H1 (cell line): ENCODE data around the gene PRG3. TPM values are rescaled to one million over a fixed set of nuclear protein-coding genes. Genes with fewer than 3 reads are reported as not detected.

Source experiments
- HDAC2 ChIP-seq, 2 experiments: fragments of 300-600 bp in 1 of 2; sonication (generic) in 1 of 2; IDR thresholded peaks; 2 replicates each; pipeline ENCODE4 v1.6.1; 2011 to 2012; ENCODE audit warnings: low read depth in 2 of 2, low read length in 2 of 2, mild to moderate bottlenecking in 2 of 2, moderate library complexity in 2 of 2, borderline replicate concordance in 1 of 2, inconsistent platforms in 1 of 2
- KDM1A ChIP-seq: fragments of 200-600, 300-600 bp; sonication (generic); IDR thresholded peaks from 2 replicates; pipeline ENCODE4 v1.7.1; 2016; ENCODE audit warnings: mild to moderate bottlenecking, low read length, borderline replicate concordance
- PHF8 ChIP-seq: fragments of 200-600 bp; sonication (generic); conservative IDR thresholded peaks from 2 replicates; pipeline ENCODE4 v1.7.1; 2012; ENCODE audit warnings: low read depth, mild to moderate bottlenecking, inconsistent platforms, low read length, moderate library complexity
- SIN3A ChIP-seq, 2 experiments: IDR thresholded peaks in 1 of 2; conservative IDR thresholded peaks in 1 of 2; 2 replicates each; pipeline ENCODE4 v1.6.1; 2011 to 2012; ENCODE audit warnings: low read length in 2 of 2, improper control_type of control experiment in 1 of 2, low read depth in 1 of 2, mild to moderate bottlenecking in 1 of 2
- SIRT6 ChIP-seq: IDR thresholded peaks from one replicate; pipeline ENCODE4 v1.7.1; 2012; ENCODE audit warnings: low read length, inconsistent platforms
- SP4 ChIP-seq: IDR thresholded peaks from 2 replicates; pipeline ENCODE4 v1.6.1; 2012; ENCODE audit warnings: low read length, inconsistent platforms
- TAF1 ChIP-seq: IDR thresholded peaks from 2 replicates; pipeline ENCODE4 v1.6.1; 2011; ENCODE audit warnings: mild to moderate bottlenecking, low read depth, low read length
- polyA plus RNA-seq, 7 experiments: library from polyadenylated mRNA; depleted of rRNA in 3 of 7; stranded (reverse) in 5 of 7; unstranded in 2 of 7; fragments of >200 nt in 5 of 7; fragments of 200-250 nt in 2 of 7; gene quantifications; 1 replicate in 5 of 7; 2 replicates in 1 of 7; 4 replicates in 1 of 7; pipeline versions ENCODE4 v1.2.1 to v1.2.3, GENCODE V29; 2011 to 2013; ENCODE audit warnings: missing spikeins in 2 of 7, mixed read lengths in 2 of 7
- total RNA-seq: library from RNA; stranded (reverse); fragmentation: NEBNext Ultra II Directional; extraction: Animal tissue kit (Norgen Biotek cat#: 25700); gene quantifications from 2 replicates; pipeline ENCODE4 v1.2.1, GENCODE V29; 2021
- TF ChIP-seq, protein P1 (sequence below): fragments of 300-600 bp; sonication (generic); IDR thresholded peaks from 2 replicates; pipeline ENCODE4 v1.7.1; 2012; ENCODE audit warnings: low read length, moderate library complexity, mild to moderate bottlenecking, inconsistent platforms; ENCODE audit not compliant: insufficient replicate concordance
- TF ChIP-seq, protein P2 (sequence below): IDR thresholded peaks from 2 replicates; pipeline ENCODE4 v1.6.1; 2012; ENCODE audit warnings: inconsistent platforms

PRG3 gene
- total and polyA plus RNA-seq, 2 of the 8 experiments (the other 6 are each of a cell fraction or from before 2014, with no cell fraction given): not detected

DNA sequence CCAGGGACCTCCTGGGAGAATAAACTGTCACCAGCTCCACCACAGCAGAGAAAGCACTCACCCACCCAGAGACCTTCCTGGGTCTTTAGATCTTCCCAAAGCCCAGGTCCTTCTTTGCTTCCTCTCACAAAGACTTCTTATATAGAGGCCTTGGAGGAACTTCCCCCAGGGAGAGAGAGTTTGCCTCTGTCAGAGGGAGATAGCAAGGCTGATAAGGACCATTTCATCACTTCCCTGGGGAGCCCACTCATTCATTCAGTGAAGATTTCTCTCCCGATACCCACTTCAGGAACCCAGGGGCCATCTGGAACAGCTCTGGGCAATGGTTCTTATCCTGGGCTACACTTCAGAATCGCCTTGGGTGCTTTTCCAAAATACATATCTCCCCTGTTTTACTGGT lies 9.6 kb upstream of the PRG3 start, which contains the start of gene PRG2 (continued):
- TF ChIP-seq, protein P1, sequence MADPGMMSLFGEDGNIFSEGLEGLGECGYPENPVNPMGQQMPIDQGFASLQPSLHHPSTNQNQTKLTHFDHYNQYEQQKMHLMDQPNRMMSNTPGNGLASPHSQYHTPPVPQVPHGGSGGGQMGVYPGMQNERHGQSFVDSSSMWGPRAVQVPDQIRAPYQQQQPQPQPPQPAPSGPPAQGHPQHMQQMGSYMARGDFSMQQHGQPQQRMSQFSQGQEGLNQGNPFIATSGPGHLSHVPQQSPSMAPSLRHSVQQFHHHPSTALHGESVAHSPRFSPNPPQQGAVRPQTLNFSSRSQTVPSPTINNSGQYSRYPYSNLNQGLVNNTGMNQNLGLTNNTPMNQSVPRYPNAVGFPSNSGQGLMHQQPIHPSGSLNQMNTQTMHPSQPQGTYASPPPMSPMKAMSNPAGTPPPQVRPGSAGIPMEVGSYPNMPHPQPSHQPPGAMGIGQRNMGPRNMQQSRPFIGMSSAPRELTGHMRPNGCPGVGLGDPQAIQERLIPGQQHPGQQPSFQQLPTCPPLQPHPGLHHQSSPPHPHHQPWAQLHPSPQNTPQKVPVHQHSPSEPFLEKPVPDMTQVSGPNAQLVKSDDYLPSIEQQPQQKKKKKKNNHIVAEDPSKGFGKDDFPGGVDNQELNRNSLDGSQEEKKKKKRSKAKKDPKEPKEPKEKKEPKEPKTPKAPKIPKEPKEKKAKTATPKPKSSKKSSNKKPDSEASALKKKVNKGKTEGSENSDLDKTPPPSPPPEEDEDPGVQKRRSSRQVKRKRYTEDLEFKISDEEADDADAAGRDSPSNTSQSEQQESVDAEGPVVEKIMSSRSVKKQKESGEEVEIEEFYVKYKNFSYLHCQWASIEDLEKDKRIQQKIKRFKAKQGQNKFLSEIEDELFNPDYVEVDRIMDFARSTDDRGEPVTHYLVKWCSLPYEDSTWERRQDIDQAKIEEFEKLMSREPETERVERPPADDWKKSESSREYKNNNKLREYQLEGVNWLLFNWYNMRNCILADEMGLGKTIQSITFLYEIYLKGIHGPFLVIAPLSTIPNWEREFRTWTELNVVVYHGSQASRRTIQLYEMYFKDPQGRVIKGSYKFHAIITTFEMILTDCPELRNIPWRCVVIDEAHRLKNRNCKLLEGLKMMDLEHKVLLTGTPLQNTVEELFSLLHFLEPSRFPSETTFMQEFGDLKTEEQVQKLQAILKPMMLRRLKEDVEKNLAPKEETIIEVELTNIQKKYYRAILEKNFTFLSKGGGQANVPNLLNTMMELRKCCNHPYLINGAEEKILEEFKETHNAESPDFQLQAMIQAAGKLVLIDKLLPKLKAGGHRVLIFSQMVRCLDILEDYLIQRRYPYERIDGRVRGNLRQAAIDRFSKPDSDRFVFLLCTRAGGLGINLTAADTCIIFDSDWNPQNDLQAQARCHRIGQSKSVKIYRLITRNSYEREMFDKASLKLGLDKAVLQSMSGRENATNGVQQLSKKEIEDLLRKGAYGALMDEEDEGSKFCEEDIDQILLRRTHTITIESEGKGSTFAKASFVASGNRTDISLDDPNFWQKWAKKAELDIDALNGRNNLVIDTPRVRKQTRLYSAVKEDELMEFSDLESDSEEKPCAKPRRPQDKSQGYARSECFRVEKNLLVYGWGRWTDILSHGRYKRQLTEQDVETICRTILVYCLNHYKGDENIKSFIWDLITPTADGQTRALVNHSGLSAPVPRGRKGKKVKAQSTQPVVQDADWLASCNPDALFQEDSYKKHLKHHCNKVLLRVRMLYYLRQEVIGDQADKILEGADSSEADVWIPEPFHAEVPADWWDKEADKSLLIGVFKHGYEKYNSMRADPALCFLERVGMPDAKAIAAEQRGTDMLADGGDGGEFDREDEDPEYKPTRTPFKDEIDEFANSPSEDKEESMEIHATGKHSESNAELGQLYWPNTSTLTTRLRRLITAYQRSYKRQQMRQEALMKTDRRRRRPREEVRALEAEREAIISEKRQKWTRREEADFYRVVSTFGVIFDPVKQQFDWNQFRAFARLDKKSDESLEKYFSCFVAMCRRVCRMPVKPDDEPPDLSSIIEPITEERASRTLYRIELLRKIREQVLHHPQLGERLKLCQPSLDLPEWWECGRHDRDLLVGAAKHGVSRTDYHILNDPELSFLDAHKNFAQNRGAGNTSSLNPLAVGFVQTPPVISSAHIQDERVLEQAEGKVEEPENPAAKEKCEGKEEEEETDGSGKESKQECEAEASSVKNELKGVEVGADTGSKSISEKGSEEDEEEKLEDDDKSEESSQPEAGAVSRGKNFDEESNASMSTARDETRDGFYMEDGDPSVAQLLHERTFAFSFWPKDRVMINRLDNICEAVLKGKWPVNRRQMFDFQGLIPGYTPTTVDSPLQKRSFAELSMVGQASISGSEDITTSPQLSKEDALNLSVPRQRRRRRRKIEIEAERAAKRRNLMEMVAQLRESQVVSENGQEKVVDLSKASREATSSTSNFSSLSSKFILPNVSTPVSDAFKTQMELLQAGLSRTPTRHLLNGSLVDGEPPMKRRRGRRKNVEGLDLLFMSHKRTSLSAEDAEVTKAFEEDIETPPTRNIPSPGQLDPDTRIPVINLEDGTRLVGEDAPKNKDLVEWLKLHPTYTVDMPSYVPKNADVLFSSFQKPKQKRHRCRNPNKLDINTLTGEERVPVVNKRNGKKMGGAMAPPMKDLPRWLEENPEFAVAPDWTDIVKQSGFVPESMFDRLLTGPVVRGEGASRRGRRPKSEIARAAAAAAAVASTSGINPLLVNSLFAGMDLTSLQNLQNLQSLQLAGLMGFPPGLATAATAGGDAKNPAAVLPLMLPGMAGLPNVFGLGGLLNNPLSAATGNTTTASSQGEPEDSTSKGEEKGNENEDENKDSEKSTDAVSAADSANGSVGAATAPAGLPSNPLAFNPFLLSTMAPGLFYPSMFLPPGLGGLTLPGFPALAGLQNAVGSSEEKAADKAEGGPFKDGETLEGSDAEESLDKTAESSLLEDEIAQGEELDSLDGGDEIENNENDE: no peak
- TF ChIP-seq TAF1 (no peak), HDAC2 (IDR thresholded peaks at IDR 0.05; ENCODE audit: borderline replicate concordance in 1 of 2, low read depth in 2 of 2, low read length in 2 of 2) (no peak), KDM1A (no peak), PHF8 (no peak), SIN3A (conservative IDR thresholded peaks at IDR 0.05 in 1 of 2, IDR thresholded peaks at IDR 0.05 in 1 of 2; ENCODE audit: low read depth in 1 of 2, low read length in 2 of 2) (no peak), SP4 (no peak), SIRT6 (no peak)
- TF ChIP-seq, protein P2, sequence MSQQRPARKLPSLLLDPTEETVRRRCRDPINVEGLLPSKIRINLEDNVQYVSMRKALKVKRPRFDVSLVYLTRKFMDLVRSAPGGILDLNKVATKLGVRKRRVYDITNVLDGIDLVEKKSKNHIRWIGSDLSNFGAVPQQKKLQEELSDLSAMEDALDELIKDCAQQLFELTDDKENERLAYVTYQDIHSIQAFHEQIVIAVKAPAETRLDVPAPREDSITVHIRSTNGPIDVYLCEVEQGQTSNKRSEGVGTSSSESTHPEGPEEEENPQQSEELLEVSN: no peak
